HG02763 (cell line): ENCODE measurements around the gene HAP1.
"Not testable (repeated sequence)": the region's sequence is repeated elsewhere in the genome, so short reads cannot be mapped to it uniquely, and the experiment has no call there.

Experiments
- ATAC-seq: cut with Tn5 transposase; IDR thresholded peaks from one replicate; pipeline ENCODE4 v1.9.1; 2021; ENCODE audit warnings: mild to moderate bottlenecking, moderate library complexity; ENCODE audit not compliant: unreplicated experiment

The HAP1 gene, protein sequence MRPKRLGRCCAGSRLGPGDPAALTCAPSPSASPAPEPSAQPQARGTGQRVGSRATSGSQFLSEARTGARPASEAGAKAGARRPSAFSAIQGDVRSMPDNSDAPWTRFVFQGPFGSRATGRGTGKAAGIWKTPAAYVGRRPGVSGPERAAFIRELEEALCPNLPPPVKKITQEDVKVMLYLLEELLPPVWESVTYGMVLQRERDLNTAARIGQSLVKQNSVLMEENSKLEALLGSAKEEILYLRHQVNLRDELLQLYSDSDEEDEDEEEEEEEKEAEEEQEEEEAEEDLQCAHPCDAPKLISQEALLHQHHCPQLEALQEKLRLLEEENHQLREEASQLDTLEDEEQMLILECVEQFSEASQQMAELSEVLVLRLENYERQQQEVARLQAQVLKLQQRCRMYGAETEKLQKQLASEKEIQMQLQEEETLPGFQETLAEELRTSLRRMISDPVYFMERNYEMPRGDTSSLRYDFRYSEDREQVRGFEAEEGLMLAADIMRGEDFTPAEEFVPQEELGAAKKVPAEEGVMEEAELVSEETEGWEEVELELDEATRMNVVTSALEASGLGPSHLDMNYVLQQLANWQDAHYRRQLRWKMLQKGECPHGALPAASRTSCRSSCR

DNA sequence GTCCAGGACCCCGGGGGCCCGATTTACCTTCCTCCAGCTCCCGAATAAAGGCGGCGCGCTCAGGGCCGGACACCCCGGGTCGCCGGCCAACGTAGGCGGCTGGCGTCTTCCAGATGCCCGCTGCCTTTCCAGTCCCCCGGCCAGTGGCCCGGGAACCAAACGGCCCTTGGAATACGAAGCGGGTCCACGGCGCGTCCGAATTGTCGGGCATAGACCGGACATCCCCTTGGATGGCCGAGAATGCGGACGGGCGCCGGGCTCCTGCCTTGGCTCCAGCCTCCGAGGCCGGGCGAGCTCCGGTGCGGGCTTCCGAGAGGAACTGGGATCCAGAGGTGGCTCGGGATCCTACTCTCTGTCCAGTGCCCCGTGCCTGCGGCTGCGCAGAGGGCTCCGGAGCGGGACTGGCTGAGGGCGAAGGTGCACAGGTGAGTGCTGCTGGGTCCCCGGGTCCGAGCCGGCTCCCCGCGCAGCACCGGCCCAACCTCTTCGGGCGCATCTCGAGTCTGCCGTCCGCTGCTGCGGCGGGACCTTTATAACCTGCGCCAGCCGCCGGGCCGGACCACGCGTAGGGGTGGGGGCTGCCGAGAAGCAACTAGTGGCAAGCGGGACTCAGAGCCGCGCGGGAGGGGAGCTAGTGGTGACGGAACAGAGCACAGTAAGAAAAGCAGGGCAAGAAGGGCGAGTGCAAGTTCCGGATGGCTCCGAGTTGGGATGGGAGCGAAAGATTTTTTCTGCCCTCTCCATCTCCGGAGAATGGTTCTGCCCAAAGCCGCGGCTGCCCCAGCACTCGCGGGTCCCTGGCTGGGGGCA, at the start of gene HAP1:
Gene HAP1 (minus strand): TSS at position 505 of the 810 bp plus-strand sequence. CDS start 9 bp downstream, at position 496.
- no peak for ATAC-seq

DNA sequence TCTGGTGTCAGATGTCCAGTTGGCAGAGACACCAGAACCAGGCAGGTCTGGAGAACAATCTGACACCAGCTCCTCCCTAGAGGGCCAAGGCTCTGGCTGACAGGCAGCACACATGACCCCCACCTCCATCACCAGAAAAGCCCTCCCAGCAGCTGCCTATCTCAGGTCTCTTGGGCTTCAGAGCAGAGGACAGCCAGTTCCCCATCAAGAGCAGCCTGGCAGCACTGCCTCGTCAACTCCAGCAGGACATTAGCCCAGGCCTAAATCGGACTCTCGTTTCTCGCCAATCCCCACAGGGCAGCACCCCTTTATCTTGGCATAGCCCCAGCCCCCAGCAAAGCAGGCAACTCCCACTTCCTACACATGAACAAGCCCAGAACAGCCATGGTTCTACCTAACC, 47.7 kb upstream of the HAP1 start:
- ATAC-seq = no peak

DNA sequence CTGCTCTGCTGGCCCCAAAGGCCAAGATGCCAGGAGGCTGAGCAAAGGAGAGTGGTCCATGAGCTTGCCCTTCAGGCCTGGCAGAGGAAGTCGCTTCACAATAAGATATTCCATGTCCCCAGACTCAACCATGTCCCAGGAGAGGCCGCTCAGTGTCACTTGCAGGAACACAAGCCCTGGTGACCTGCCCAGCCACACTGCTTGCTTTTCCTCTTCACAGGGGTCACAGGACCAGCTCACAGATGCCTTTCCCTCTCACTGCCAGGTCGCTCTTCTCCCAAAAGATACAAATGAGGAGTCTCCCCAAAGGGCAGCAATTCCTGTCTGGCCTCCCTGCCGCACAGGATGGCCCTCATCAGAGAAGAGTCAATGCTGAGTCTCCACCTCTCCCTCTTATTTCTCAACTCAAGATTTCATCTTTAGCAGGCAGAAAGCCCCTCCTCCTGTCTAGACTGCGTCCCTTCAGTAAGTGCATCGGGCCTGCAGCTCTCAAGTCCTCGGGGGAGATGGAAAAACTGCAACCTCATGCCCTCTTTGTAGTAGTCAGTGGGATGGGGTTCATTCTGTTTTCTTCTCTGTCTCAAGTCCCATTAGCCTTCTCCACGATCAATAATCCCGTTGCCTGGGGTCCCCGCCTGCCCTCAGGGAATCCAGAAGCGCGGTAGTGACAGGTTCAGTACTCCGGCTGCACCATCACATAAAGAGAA, 47.1 kb upstream of the HAP1 start:
- ATAC-seq = no peak

DNA sequence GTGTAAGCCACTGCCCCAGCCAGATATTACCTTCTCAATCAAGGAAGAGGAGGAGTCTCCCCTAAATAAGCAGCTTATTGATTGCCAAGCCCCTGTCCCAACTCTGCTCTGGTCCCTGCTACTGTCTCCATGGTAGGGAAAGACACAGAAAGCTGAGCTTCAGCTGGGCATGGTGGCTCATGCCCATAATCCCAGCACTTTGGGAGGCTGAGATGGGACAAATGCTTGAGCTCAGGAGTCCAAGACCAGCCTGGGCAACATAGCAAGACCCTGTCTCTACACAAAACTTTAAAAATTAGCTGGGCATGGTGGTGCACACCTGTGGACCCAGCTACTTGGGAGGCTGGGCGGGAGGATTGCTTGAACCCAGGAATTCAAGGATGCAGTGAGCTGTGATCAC, 45.5 kb upstream of the HAP1 start:
- ATAC-seq = no peak

DNA sequence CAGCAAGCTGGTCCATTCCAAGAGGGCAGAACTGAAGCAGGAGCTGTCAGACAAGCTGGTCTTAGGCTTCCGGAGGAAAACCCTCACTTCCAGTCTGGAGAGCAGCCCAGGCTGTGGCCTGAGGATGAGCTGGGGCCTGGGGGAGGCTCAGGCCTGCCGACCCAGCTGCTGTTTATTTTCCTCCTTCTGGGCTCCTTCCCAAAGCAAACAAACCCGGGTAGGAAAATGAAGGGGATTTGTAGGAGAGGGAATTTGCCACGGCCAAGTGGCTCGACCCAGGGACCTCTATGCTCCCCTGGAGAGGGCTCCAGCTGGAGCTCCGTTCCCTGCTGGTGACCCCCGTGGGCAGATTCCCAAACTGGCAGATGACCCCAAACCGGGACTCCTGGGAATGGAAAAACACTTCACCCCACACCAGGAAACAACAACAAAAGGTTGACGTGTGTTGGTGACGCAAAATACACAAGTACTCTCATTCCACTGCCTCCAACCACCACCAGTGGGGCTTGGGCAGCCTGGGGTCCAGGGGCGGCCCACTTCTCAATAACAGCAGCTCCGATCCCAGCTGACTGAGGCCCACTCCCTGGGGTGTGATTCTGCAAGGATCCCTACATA, 43.2 kb upstream of the HAP1 start:
- no peak for ATAC-seq

DNA sequence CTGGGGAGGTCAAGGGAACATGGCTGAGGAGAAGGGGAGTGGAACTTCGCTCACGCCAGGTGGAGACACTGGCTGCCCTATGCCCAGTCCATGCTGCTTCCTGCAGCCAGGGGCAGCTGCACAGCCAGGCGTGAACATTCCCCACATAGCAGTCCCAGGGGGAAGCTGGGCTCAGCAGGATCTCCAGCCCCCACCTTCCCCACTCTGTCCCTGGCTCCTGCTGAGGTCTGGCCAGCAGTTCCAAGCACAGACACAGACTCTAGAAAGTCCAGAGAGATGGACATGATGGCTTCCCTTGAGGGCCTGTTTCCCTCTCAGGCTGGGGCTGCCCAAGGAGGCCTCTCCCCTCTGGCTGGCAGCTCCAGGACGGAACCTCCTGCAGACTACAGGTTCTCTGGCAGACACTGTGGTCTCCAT, 42.7 kb upstream of the HAP1 start:
- no peak for ATAC-seq

DNA sequence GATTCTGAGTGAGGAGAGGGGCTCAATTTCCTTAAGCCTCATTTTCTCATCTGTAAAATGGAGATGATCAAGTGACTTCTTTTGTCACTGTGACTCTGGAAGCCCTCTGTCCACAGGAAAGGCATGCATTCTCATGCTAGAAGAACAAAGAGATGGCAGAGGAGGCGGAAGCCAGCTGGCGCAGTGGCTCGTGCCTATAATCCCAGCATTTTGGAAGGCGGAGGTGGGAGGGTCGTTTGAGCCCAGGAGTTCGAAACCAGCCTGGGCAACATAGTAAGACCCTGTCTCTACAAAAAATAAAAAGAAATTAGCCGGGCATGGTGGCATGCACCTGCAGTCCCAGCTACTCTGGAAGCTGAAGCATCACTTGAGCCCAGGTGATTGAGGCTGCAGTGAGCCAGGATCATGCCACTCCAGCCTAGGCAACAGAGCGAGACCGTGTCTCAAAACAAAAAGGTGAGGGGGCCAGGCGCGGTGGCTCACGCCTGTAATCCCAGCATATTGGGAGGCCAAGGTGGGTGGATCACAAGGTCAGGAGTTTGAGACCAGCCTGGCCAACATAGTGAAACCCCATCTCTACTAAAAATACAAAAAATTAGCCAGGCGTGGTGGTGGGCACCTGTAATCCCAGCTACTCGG, 41.9 kb upstream of the HAP1 start:
- ATAC-seq = not testable (repeated sequence)

DNA sequence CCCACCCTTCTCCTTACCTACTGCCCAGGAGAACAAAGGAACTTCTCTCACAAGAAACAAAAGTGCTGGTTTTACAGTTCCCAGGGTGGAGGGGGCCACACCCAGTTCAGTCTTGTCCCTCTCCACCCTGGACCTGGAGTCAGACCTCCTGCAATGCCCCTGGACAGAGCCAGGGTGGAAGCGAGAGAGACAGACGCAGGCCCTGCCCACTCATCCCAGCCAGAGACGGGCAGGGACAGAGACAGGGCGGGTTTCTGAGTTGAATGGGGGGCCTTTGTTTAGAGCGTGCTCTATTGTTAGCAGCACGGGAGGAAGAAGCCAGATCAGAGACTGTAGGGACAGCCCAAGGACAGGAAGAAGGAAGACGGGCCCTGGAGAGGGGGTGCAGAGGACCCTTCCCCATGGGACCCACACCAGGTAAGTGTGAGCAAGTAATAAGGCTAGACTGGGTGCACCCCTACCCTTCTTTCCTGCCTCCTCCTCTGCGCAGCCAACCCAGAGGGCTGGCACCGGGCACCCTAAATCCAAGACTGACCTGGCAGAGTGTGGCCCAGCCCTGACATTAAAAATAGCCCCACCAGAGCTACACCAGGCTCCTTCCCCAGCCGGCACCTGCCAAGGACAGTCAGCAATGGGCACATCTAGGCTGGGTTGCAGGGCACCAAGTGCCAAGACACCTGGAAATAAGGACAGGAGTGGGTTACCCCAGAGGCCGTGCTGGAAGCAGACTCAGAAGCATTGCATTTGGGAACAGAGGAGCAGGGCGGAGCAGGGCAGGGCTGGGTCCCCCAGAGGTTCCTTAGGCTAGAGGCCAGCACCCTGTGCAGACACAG, 41.2 kb upstream of the HAP1 start:
- no peak for ATAC-seq

DNA sequence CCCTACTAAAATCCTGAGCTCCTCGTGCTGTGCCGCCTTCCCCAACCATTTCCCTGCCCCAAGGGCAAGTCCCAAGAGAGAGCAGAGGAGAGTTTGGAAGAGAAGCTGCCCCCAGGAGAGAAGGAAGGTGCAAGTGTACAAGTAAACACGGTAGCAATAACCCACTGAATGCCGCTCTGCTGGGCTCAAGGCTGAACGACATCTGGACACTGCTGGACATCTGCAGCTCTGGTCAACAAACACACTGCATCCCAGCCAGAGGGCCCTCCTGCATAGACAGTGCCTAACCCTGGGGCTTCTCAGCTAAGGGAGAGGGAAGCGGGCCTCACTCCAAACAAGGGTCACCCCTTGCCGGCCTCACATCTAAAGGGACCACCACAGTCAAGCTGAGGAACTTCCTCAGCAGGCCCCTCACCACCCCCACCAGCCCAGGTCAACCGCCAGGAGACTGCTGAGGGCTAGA, 39.3 kb upstream of the HAP1 start:
- no peak for ATAC-seq

DNA sequence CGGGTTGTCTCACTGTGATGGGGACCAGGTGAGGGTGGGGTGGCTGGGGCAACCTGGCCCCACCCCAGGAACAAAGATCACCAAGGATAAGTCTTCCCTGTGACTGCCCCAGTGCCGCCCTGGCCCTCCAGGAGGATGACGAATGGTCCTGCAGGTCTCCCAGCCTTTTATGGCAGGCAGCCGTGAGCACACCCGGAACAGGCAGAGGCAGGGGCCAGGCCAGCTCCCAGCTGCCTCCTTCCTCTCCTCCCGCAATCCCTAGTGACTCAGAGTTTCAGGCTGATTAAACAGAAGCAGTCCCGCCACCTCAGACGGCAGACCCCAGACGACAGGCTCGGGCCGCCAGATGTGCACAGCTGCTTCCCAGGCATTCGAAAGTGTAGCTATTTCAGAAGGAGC, 38.7 kb upstream of the HAP1 start:
- ATAC-seq = no peak

DNA sequence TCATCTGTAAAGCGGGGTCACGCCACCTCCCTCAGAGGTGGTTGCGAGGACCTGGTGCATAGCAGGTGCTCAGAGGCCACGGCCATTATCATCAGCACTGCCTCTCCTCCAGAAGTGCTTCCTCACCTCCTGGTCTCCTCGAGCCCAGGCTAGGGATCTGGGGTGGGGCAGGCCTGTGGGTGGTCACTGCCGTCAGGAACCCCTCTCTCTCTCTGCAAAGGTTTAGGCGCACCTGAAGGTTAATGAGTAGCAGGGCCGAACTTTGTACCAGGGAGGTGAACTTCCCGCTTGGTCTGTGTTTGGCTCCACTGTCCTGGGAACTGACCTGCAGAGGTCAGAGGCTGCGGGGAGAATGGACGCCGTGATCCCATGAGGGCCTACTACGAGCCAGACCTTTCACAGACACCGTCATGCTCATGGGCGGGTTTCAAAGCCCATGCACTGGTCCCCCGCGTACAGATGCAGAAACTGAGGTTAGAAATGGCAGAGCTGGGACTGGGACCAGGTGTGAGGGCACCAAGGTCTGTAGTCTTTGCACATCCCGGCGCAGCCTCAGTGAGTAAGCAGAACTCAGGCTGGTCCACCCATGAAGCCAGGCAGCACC, 38.2 kb upstream of the HAP1 start:
- ATAC-seq = no peak

DNA sequence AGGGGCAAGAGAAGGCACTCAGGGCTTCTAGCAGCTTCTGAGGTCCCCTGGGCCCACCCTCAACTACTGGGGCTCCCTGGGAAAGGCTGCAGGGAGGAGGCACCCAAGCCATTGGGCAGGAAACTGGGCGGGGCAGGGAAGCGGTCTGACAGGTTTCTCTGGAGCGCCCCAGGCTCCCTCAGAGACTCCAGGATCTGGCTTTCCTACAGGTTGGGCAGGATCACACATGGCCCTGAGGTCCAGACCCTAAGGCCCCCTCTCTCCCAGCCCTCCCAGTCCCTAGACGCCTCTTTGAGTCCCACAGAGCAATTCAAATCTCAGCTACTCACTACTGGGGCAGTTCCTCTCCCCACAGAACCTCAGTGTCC, 37.8 kb upstream of the HAP1 start:
- no peak for ATAC-seq

DNA sequence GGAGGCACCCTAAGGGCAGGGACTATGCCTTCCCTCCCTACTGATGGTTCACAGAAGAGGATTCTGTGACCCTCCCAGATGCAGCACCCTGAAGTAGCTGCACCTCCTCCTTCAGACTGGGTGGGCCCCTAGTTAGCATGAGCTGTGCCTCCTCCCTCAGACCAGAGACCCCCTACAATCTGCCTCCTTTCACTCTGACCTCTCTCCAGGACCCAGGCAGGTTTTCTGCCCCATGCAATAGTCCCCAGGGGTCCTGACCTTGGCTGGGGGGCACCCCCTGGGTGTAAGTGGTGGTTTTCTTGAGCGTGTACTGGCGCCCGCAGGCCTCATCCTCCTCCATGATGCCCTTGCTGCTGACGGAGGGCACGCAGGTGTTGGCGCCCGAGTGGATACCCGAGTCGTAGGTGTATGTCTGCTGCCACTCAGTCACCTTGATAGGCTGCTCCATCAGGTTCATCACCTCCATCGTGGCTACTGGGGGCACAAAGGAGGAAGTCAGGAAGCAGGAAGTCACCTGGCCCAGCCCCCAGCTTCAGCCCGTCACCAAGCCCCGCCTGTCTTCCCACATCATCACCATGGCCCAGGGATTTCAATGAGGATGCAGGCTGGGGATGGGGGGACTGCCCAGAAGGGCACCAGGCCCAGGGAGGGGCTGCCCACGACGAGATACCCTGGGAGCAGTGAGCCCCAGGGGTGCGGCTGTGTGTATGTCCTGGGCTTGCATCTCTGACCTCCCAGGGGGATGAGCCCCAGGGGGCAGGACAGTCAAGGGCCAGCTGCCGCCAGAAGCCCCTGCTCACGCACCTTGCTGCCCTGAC, 37.2 kb upstream of the HAP1 start:
- no peak for ATAC-seq

DNA sequence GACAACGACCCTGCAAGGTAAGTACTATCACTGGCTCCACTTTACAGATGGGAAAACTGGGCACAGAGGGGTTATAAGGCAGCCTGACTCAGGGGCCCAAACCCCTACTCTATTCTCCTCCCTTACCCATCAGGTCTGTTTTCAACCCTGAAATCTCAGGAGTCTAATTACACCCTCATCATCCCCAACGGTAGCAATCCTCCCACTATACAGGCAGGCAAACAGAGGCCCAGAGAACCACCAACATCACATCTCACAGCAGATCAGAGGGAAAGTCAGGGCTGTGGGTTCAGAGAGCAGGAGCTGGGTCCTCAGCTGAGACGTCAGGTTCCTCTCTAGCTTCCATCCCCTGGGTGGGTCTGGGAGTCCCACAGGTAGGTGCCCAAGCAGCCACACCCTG, 35.5 kb upstream of the HAP1 start:
- no peak for ATAC-seq

DNA sequence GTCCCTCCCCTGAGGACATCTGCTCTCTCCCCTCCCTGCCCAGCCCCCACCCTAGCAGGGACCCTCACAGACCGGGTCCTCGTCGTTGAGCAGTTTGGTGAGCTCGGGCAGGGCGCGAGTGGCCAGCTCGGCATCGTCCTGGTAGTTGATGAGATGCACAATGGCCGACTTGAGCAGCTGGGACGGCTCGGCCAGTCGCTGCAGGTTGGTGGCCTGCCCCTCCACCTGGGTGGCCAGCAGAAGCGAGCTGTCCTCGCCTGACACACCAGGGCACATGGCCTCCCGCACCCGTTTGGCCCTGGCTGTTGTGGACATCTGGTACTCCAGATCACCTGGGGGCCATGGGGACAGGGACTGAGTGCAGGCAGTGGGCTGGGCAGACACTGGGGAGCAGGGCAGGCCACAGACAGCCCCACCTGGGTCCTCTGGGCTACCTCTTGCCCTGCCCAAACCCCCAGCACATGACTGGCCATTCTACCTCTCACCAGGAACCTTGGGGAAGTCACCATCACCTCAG, 35.0 kb upstream of the HAP1 start:
- ATAC-seq = no peak

DNA sequence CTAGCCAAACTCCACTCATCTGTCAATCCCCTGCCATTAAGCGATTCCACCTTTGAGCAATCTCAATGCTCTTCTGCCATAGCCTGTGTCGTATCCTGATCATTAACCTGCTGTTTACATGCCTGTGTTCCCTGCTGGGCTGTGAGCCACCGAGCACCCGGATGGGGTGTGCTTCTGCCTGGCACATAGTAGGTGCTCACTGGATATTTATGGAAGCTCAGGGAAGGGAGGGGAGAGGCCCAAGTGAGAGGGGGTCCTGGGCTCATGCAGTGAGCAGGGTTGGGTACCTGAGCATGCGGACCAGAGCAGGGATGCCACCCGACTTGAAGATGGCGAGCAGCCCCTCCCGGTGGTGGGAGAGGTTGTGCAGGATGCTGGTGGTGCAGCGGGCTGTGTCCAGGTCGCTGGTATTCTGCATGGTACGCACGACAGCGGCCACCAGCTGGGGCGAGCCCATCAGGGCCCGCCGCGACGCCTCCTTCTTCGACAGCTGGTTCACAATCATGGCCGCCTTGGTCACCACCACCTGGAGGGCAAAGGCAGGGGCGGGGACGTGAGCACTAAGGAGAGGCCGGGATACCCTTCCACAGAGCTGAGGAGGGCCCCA, 34.3 kb upstream of the HAP1 start:
- no peak for ATAC-seq

DNA sequence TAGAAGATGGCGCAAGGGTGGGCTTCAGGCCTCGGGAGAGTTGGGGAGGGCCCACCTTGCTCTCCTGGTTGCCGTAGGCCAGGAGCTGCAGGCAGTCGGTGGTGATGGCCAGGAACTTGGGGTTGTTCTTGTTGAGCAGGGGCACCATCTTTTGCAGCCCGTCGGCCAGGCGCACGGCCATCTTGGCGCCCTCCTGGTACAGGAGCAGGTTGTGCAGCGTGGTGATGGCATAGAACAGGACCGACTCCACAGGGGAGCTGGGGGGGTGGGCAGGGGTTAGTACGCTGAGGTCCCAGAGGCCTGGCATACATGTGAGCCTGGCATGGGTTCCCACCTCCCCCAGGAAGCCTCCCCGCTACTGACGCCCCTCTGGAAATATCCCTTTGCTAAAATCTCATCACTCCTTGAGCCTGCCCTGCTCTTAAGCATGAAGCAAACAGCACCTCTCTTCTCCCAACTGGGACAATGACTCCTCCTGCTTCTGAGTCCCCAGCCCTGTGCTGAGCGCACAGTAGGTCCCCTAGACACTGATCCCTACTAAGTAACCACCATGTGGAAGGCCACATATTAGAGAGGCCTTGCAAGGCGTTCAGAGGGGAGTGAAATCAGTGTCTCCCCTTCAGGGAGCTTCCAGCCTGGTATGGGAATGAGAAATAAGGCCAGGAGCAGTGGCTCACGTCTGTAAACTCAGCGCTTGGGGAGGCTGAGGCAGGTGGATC, 33.0 kb upstream of the HAP1 start:
- no peak for ATAC-seq
